Right lobe of liver (tissue), 6 donors: ENCODE data around the gene GTSF1L. TPM values are rescaled to one million over a fixed set of nuclear protein-coding genes. Genes with fewer than 3 reads are reported as not detected.

Experiments
- ATAC-seq, 4 donors: fragments of 200-7000 bp; cut with Tn5 transposase; one replicate each; pipeline ENCODE4 v1.9.1; 2020; ENCODE audit warnings: mild to moderate bottlenecking in 4 of 4, moderate library complexity in 4 of 4
- DNase-seq, 3 donors: peaks; one replicate each; pipeline ENCODE4 v3.0.0-alpha.2; 2020
- H3K27ac ChIP-seq, 3 donors: fragments of 200-600 bp; one replicate each; pipeline ENCODE4 v1.8.0; 2022
- H3K27me3 ChIP-seq, 2 donors: fragments of 200-600 bp; one replicate each; pipeline ENCODE4 v1.8.0; 2022
- H3K36me3 ChIP-seq, 4 donors: fragments of 200-600 bp; sonication (generic) in 1 of 4; one replicate each; pipeline versions ENCODE4 v1.5.1 to v1.8.0; 2017 to 2022; ENCODE audit warnings: control low read depth in 1 of 4
- H3K4me1 ChIP-seq, 4 donors: fragments of 200-600 bp; sonication (generic) in 1 of 4; one replicate each; pipeline versions ENCODE4 v1.5.1 to v1.8.0; 2017 to 2022; ENCODE audit warnings: control low read depth in 1 of 4
- H3K4me3 ChIP-seq, 3 donors: fragments of 200-600 bp; one replicate each; pipeline ENCODE4 v1.8.0; 2022
- H3K9me3 ChIP-seq, 4 donors: fragments of 200-600 bp; sonication (generic) in 1 of 4; one replicate each; pipeline versions ENCODE4 v1.5.1 to v1.8.0; 2017 to 2022; ENCODE audit warnings: control low read depth in 1 of 4
- POLR2A ChIP-seq: fragments of 450-650 bp; IDR thresholded peaks from one replicate; pipeline ENCODE4 v1.6.1; 2017; ENCODE audit warnings: antibody characterized with exemption, mild to moderate bottlenecking
- WGBS: methylation state at CpG from one replicate; pipeline ENCODE4 v1.1.6; 2018; ENCODE audit warnings: low coverage, low lambda C conversion rate; ENCODE audit not compliant: insufficient coverage; ENCODE audit errors: missing lambda C conversion rate; 5-methylcytosine and 5-hydroxymethylcytosine counted together
- intact Hi-C, 2 donors: fragments of 100-400 bp; cut with DNase I; formaldehyde crosslinking; loops; one replicate each; pipeline versions ENCODE4 v1.11.2 to v1.14.1; 2022
- total RNA-seq, 6 experiments: library from RNA; depleted of rRNA in 2 of 6; stranded (reverse); fragments of >200 nt in 2 of 6; fragmentation: NEBNext Ultra II Directional in 3 of 6; extraction: Animal tissue kit (Norgen Biotek cat#: 25700) in 3 of 6; gene quantifications; one replicate each; pipeline versions ENCODE4 v1.1.0 to v1.2.4, GENCODE V29; 2016 to 2023
- TF ChIP-seq, protein P1 (sequence below), 4 donors: fragments of 200-600 bp in 3 of 4; fragments of 450-650 bp in 1 of 4; IDR thresholded peaks; one replicate each; pipeline versions ENCODE4 v1.5.1 to v1.8.0; 2016 to 2022; ENCODE audit warnings: antibody characterized with exemption in 4 of 4, mild to moderate bottlenecking in 2 of 4
- donor health status: DM: no; HTN: yes; CAD: no.
- donor health status: DM: no; HTN: no; CAD: no.
- donor health status: DM: no; HTN: no; CAD: no.
- donor health status: DM: no; HTN: yes; CAD: no.
- donor health status: DM: no; HTN: yes; CAD: no.

Gene GTSF1L
- total RNA-seq, 6 experiments from 2014 or later, result not detected

DNA sequence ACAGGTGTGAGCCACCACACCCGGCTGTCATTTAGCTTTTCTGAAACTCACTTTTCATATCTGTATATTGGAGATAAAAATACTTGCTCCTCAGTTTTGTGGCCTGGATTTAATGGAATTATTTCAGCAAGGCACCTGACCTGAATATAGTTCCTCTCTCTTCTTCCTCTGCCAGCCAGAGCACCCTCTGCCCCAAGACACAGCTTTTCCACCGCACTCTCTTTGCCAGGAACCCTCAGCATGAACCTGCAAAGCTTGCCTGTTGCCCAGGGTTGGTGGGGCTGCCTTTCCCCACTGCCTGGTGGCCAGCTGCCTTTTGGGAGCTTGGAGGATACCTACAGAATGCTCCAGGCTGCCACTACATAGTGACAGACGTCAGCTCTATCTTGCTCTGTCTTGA is 3.1 kb downstream of the GTSF1L start:
- Histone ChIP-seq H3K9me3 (no peaks in the 10 kb centered on the region), H3K27ac (no peak overlapping the region), H3K4me3 (no peak overlapping the region), H3K27me3 (no peaks in the 10 kb centered on the region), H3K36me3 (no peaks in the 10 kb centered on the region), H3K4me1 (peaks cover 0 to 16% (median 5%) of the 10 kb centered on the region in 4 donors)
- TF ChIP-seq, protein P1, sequence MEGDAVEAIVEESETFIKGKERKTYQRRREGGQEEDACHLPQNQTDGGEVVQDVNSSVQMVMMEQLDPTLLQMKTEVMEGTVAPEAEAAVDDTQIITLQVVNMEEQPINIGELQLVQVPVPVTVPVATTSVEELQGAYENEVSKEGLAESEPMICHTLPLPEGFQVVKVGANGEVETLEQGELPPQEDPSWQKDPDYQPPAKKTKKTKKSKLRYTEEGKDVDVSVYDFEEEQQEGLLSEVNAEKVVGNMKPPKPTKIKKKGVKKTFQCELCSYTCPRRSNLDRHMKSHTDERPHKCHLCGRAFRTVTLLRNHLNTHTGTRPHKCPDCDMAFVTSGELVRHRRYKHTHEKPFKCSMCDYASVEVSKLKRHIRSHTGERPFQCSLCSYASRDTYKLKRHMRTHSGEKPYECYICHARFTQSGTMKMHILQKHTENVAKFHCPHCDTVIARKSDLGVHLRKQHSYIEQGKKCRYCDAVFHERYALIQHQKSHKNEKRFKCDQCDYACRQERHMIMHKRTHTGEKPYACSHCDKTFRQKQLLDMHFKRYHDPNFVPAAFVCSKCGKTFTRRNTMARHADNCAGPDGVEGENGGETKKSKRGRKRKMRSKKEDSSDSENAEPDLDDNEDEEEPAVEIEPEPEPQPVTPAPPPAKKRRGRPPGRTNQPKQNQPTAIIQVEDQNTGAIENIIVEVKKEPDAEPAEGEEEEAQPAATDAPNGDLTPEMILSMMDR (IDR thresholded peaks at IDR 0.05), result no peak
- no peak for TF ChIP-seq POLR2A
- DNase-seq (no peak), ATAC-seq (no peak)
- intact Hi-C loops, result no loop called here
- 80% methylated on average over 2 of the region's 3 CpGs for WGBS

DNA sequence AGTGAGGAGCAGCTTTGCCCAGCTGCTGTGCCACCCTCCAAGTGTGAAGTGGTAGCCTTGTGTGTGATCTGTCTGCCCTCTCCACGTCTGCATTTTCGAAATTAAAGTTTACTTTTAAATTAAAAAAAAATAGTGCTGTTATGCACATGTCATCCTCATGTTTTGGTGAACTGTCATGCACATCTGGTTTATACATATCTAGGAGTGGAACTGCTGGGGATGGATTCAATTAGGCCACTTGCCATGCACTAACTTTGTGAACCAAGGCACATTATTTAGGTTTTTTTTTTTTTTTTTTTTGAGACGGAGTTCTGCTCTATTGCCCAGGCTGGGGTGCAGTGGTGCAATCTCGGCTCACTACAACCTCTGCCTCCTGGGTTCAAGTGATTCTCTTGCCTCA is 3.6 kb downstream of the GTSF1L start:
- H3K4me1 ChIP-seq, result peaks cover 0 to 16% (median 5%) of the 10 kb centered on the region in 4 donors
- WGBS, result 64% methylated on average over 4 of the region's 4 CpGs
- no peak for ATAC-seq
- no peak overlapping the region for H3K4me3 ChIP-seq
- no peaks in the 10 kb centered on the region for H3K27me3 ChIP-seq
- TF ChIP-seq, protein P1 (IDR thresholded peaks at IDR 0.05), result no peak
- TF ChIP-seq POLR2A, result no peak
- H3K9me3 ChIP-seq, result no peaks in the 10 kb centered on the region
- no peak for DNase-seq
- no peaks in the 10 kb centered on the region for H3K36me3 ChIP-seq
- intact Hi-C loops, result no loop called here
- no peak overlapping the region for H3K27ac ChIP-seq

DNA sequence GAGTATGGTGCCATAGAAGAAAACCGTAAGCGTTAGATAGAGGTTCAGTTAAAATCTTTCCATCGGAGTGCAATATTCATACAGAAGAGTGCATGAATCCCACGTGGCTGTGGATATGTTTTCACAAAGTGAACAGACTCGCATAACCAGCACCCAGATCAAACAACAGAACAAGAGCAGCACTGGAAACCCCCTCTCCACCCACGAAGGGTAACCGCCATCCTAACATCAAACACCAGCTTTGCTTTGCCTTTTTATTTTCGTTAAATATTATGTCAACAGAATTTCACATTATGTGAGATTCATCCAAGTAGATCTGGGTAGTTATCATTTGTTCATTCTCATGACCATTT is 4.7 kb downstream of the GTSF1L start:
- 53% methylated on average over 7 of the region's 8 CpGs for WGBS
- no peak for ATAC-seq

DNA sequence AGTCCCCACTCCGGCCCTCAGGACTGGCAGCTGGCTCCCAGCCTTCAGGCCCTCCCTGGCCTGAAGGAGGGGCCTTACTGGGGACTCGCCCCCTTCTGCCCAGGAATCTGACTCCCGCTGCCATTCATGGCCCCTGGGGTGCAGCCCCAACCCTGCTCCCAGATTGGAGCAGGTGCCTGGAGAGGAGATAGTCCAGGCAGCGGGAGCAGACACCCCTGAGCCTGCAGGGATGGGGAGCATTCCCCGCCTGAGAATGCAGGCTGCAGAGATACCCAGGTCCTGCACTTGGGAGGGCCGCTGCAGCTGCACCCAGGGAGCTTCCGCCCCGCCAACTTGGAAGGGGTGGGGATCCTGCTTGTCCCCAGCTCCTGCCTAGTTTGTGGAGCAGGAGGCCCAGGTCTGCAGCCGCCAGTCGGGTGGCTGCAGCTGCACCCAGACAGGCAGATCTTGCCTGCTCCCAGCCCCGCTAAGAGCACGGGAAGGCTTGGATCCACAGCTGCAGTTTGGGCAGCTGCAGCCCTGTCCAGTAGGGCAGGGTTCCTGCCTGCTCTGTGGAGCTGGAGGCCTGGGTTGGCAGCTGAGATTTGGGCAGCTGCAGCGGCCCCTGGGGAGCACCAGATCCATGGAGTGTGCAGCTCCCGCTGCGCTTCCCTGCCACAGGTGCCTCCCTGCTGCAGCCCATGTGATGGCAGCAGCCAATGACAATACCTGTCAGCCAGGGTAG is 5.2 kb downstream of the GTSF1L start:
- Histone ChIP-seq H3K27me3 (no peaks in the 10 kb centered on the region), H3K36me3 (no peaks in the 10 kb centered on the region), H3K27ac (no peak overlapping the region), H3K4me3 (no peak overlapping the region), H3K4me1 (peaks cover 0 to 16% (median 5%) of the 10 kb centered on the region in 4 donors), H3K9me3 (no peaks in the 10 kb centered on the region)
- DNase-seq (no peak), ATAC-seq (no peak)
- TF ChIP-seq POLR2A, result no peak
- TF ChIP-seq, protein P1 (IDR thresholded peaks at IDR 0.05), result no peak
- WGBS, result 51% methylated on average over 2 of the region's 15 CpGs
- intact Hi-C loops, result no loop called here

More for the DNA sequence above, 4.7 kb downstream of the GTSF1L start:
- intact Hi-C loops, result no loop called here
- H3K27ac ChIP-seq, result no peak overlapping the region
- no peak for DNase-seq
- H3K9me3 ChIP-seq, result no peaks in the 10 kb centered on the region
- no peaks in the 10 kb centered on the region for H3K36me3 ChIP-seq
- TF ChIP-seq, protein P1 (IDR thresholded peaks at IDR 0.05), result no peak
- no peak for TF ChIP-seq POLR2A
- H3K27me3 ChIP-seq, result no peaks in the 10 kb centered on the region
- peaks cover 0 to 16% (median 5%) of the 10 kb centered on the region in 4 donors for H3K4me1 ChIP-seq
- no peak overlapping the region for H3K4me3 ChIP-seq
